HG03558 (cell line): ENCODE measurements around the gene MLYCD.

Experiments
- ATAC-seq: cut with Tn5 transposase; IDR thresholded peaks from one replicate; pipeline ENCODE4 v1.9.1; 2021; ENCODE audit warnings: moderate number of reproducible peaks; ENCODE audit not compliant: unreplicated experiment; ENCODE audit errors: extremely low read depth

MLYCD gene

DNA sequence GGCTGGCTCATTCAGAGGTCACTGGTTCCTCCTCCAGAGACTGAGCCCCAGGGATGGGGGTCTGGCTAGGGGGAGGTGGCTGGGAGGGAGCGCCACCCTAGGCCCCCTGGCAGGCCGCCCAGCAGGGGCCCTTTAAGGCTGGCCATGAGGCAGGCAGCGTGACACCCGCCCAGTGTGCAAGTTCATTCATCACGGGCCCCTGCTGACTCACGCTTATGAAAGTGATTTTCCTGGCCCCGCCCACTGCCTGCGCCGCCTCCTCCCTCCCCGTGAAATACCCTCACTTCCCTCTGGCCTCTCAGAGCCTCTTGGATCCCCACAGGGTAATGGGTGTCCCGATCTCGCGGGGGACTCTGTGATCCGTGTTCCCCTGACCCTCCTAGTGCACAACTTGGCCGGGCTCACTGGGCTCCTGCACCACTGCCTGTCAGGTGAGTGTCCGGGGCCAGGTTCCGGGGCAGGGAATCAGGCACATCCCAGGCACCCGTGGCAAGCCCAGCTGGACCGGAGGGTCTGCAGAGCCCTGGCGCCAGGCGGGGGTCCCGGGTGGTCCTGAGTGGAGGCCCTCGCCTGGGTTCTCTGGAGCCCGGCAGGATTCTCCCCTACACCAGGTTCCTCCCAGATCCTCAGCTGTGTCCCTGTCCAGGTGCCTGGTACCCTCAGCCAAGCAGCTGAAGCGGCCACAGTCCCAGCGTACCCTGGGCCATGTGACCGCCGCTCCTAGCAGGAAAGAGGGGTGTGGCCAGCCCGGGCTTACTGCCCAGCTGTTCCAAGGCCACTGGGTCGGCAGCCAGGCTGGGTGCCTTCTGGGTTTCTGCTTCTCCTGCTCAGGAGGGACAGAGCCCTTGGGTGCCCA lies 54.3 kb downstream of the MLYCD start, which contains the start of gene OSGIN1:
Gene OSGIN1 (plus strand): TSS at position 301 of the 856 bp plus-strand sequence. CDS start 4,432 bp downstream, outside the sequence.
- peak; percentile 73 for ATAC-seq

DNA sequence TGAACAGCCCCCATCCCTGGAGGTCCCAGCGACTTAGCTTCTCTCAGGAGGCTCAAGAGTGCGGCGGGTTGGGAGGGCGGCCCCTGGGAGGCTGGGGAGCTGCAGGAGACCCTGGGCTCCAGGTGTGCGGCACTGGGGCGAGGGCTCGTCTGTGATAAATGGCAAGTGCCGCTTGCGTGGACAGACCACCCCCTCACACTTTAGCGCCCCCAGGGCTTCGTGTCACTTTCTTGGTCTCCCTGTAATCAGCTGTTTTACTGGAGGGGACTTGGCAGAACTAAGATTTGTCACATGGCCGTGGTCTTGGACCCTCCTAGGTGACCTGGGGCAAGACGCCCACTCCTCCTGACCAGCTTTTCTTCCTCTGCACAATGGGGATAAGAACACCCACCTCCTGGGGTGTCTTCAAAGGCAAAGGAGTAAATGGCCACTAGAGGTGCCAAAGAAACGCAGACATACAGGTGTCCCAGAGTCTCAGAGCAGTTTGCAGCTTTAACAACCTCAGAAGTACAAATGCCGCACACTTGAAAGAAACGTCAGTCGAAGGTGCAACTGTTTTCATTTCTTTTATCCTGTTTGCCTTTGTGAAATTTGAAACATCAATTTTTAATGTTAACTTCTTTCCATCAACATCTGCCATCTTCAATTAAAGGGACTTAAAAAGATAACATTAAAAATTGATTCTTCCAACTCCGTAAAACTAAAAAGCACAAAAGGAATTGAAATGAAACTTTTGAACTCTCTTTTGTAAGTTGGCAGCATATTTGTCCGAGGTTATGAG lies 55.1 kb downstream of the MLYCD start:
- no peak for ATAC-seq

- ATAC-seq, result no peak
These were observed 55.7 kb downstream of the MLYCD start for GRCh38 chr16:83954577-83955016.

GRCh38 chr16:83955218-83956130 lies 56.6 kb downstream of the MLYCD start:
- ATAC-seq, result no peak

DNA sequence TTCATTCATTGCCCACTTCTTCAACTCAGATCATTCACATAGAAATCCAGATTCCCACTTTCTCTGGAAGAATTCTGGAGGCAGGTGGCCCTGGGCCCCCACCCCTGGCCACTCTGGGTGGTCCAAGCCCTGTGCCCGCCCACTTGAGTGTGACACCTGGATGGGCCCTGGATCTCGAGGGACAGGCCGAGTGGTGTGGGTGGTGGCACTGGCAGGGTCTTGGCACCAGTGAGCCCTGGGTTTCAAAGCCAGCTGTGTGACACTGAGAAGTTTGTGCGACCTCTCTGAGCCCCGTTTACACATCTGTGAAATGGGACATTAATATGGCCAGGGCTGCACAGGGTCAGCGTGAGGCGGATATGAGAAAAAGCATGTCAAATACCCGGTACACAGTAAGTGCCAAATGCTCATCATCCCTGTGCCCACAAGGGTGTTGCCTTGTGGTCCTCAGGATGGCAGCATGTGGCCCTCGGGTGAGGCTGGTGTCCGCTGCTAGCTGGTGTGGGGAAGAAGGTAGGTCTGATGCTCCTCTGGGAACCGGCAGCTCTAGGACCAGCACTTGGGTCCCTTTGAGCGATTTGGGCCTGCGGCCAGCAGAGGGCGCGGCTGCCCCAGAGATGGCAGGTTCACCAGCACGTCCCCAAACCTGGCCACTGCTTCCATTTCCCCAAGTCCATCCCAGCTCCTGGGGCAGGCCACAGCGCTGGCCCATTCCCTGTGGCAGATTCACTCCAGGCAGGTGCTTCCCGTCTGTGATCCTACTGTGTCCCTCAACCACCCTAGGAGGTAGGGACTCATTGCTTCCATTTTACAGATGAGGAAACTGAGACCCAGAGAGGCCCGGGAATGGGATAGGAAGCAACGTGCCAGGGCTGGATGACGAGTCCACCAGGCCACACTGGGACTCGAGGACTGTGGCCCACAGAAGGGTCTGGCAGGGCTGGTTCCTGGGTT lies 57.7 kb downstream of the MLYCD start:
- ATAC-seq, result no peak

GRCh38 chr16:83957296-83957855 lies 58.5 kb downstream of the MLYCD start:
- no peak for ATAC-seq

DNA sequence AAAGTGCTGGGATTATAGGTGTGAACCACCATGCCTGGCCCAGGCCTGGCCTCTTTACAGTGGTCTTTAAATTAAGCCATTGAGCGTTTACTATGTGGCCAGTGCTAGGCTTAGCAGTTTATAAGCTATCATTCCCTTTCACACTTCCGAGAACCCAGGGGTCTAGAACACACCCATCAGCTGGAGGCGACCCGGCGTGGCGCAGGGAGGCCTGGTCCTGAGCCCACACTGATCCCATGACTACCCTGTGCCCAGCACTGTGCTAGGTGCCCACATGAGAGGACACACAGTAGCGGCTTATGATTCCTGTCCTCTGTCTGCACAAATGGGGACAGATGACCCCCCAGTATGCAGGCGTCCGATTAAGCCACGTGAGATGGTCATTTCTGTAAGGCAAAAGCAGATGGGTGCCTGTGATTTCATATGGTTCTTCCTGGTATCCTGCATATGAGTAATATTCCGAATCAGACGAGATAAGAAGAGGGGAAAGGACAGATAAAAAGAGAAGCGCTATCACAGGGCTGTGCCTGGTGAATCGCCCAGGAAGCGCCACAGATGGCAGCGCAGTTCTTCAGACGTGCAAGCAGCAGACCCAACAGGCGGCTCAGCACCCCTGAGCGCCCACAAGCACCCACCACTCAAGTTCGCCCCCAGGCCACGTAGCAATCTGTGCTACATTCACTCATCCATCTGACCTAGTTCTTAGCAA lies 59.4 kb downstream of the MLYCD start:
- ATAC-seq, result no peak

- no peak for ATAC-seq
These were observed 60.1 kb downstream of the MLYCD start for GRCh38 chr16:83958846-83959565.

GRCh38 chr16:83959656-83960434 lies 60.9 kb downstream of the MLYCD start:
- ATAC-seq, result no peak

- no peak for ATAC-seq
These were observed 61.8 kb downstream of the MLYCD start for GRCh38 chr16:83960521-83961249.

GRCh38 chr16:83961591-83961990 lies 62.7 kb downstream of the MLYCD start:
- ATAC-seq, result no peak

- no peak for ATAC-seq
These were observed 64.6 kb downstream of the MLYCD start for GRCh38 chr16:83963277-83964119.

DNA sequence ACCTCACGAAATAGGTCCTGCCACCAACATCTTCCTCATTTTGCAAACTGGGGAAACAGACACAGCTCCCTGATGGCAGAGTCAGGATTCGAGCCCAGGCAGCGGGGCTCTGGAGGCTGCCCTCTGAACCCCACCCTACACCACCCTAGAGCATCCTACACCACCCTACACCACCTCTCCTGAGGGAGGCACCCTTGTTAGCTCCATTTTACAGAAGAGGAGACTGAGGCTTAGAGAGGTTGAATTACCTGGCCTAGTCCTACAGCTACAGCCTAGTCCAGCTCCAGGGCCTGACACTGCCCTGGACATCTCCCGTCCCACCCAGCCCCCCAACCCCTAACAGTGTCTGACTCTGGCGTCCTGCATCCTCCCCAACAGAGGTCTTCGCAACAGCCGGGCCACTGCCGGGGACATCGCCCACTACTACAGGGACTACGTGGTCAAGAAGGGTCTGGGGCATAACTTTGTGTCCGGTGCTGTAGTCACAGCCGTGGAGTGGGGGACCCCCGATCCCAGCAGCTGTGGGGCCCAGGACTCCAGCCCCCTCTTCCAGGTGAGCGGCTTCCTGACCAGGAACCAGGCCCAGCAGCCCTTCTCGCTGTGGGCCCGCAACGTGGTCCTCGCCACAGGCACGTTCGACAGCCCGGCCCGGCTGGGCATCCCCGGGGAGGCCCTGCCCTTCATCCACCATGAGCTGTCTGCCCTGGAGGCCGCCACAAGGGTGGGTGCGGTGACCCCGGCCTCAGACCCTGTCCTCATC lies 65.9 kb downstream of the MLYCD start:
- ATAC-seq, result no peak

DNA sequence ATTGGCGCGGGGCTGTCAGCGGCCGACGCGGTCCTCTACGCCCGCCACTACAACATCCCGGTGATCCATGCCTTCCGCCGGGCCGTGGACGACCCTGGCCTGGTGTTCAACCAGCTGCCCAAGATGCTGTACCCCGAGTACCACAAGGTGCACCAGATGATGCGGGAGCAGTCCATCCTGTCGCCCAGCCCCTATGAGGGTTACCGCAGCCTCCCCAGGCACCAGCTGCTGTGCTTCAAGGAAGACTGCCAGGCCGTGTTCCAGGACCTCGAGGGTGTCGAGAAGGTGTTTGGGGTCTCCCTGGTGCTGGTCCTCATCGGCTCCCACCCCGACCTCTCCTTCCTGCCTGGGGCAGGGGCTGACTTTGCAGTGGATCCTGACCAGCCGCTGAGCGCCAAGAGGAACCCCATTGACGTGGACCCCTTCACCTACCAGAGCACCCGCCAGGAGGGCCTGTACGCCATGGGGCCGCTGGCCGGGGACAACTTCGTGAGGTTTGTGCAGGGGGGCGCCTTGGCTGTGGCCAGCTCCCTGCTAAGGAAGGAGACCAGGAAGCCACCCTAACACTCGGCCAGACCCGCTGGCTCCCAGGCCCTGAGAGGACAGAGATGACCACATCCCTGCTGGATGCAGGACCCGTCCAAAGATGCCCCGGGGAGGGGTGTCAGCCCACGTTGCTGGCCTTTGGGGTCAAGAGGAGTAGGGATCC lies 66.7 kb downstream of the MLYCD start:
- no peak for ATAC-seq
